Inflammatory macrophage treated with lipopolysaccharide for 1 hour (primary cell): ENCODE results near the gene NDEL1.

Source experiments
- DNase-seq, 2 donors: peaks; one replicate each; pipeline ENCODE4 v3.0.0-alpha.2; 2020 to 2022

The NDEL1 gene

DNA sequence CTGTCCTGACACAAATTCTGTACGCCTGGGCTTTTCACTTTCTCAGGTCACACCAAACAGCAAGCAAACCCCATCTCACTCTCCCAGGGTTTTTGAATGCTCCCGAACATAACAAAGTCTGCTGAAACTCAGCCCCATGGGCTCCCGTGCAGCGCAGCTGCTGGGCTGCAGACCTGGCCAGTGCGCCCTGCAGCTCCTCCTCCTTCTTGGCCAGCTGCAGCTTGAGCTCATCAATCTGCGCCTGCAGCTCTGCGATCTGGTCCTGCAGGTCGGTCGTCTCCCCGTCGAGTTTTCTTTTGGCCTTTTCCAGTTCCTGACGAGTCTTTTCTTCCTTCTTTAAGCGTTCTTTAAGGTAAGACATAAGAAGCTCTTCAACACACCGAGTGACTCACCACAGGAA lies 70.5 kb downstream of the NDEL1 start:
- DNase-seq: no peak

DNA sequence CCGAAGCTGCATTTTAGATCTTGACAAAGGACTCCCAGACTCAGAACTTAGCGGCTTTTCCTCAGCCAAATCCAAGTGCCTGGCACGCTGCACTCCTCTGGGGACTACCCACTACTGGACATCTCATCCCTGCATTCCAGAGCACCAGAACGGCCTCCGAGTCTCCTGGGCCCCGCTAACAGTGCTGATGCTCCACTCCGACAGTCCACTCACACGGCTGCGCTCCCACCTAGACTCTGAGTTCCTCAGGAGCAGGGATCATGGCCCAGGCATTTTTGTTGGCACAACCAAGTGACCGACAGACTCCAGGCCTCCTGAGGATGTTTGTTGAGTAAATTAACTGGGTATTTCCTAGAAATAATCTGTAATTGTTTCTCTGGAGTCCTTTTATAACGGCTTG lies 79.1 kb downstream of the NDEL1 start:
- DNase-seq: no peak
